Astrocyte (in vitro differentiated cells and primary cell): Measurements from ENCODE around the gene USP50. TPM values are rescaled to one million over a fixed set of nuclear protein-coding genes. Genes with fewer than 3 reads are reported as not detected.
"Not testable (repeated sequence)": the region's sequence is repeated elsewhere in the genome, so short reads cannot be mapped to it uniquely, and the experiment has no call there.

Experiments
- DNase-seq: peaks from one replicate; pipeline ENCODE4 v3.0.0-alpha.2; 2010; ENCODE audit warnings: low read depth
- FAIRE-seq: peaks from 2 replicates; lab custom pipeline; 2011; peaks lifted over from hg19 to GRCh38; lab: Jason Lieb, UNC
- H2AFZ ChIP-seq: 2 replicates; pipeline ENCODE4 v1.6.0; 2012; ENCODE audit warnings: low read depth, low read length, inconsistent platforms
- H3K27ac ChIP-seq: 2 replicates; pipeline ENCODE4 v1.5.1; 2011; ENCODE audit warnings: low read depth, low read length, inconsistent platforms
- H3K27me3 ChIP-seq: 2 replicates; pipeline ENCODE4 v1.6.0; 2011; ENCODE audit warnings: low read length, inconsistent platforms; ENCODE audit not compliant: insufficient read depth
- H3K36me3 ChIP-seq: 2 replicates; pipeline ENCODE4 v1.5.1; 2011; ENCODE audit warnings: low read length, inconsistent platforms; ENCODE audit not compliant: insufficient read depth
- H3K4me1 ChIP-seq: 2 replicates; pipeline ENCODE4 v1.5.1; 2011; ENCODE audit warnings: low read length, inconsistent platforms; ENCODE audit not compliant: insufficient read depth
- H3K4me2 ChIP-seq: 2 replicates; pipeline ENCODE4 v1.6.0; 2012; ENCODE audit warnings: low read length, inconsistent platforms
- H3K4me3 ChIP-seq: 2 replicates; pipeline ENCODE4 v1.5.1; 2011; ENCODE audit warnings: low read depth, mild to moderate bottlenecking, low read length, inconsistent platforms; ENCODE audit not compliant: insufficient read depth
- H3K79me2 ChIP-seq: 2 replicates; pipeline ENCODE4 v1.6.0; 2012; ENCODE audit warnings: mild to moderate bottlenecking, low read length, inconsistent platforms; ENCODE audit not compliant: insufficient read depth
- H3K9ac ChIP-seq: 2 replicates; pipeline ENCODE4 v1.6.0; 2012; ENCODE audit warnings: mild to moderate bottlenecking, low read length, inconsistent platforms
- H3K9me3 ChIP-seq: 2 replicates; pipeline ENCODE4 v1.5.1; 2012; ENCODE audit warnings: low read depth, mild to moderate bottlenecking, low read length, inconsistent platforms; ENCODE audit not compliant: insufficient read depth
- H4K20me1 ChIP-seq: 2 replicates; pipeline ENCODE4 v1.6.0; 2012; ENCODE audit warnings: low read length, inconsistent platforms; ENCODE audit not compliant: insufficient read depth
- H3K27ac Mint-ChIP-seq: one replicate; pipeline ENCODE4 v1.8.0; 2021; ENCODE audit warnings: mild to moderate bottlenecking, mixed read lengths; ENCODE audit not compliant: unreplicated experiment
- H3K27me3 Mint-ChIP-seq: one replicate; pipeline ENCODE4 v1.8.0; 2021; ENCODE audit warnings: low read depth, mixed read lengths; ENCODE audit not compliant: unreplicated experiment
- H3K36me3 Mint-ChIP-seq: one replicate; pipeline ENCODE4 v1.8.0; 2021; ENCODE audit warnings: low read depth, mixed read lengths; ENCODE audit not compliant: unreplicated experiment
- H3K4me1 Mint-ChIP-seq: one replicate; pipeline ENCODE4 v1.8.0; 2021; ENCODE audit warnings: low read depth, mixed read lengths; ENCODE audit not compliant: unreplicated experiment
- H3K4me3 Mint-ChIP-seq: one replicate; pipeline ENCODE4 v1.8.0; 2021; ENCODE audit warnings: mild to moderate bottlenecking, moderate library complexity, mixed read lengths; ENCODE audit not compliant: unreplicated experiment
- H3K9me3 Mint-ChIP-seq: one replicate; pipeline ENCODE4 v1.8.0; 2021; ENCODE audit warnings: mild to moderate bottlenecking, mixed read lengths; ENCODE audit not compliant: unreplicated experiment
- CTCF ChIP-seq: IDR thresholded peaks from 2 replicates; pipeline ENCODE4 v1.5.1; 2011; ENCODE audit warnings: low read depth, mild to moderate bottlenecking, inconsistent platforms, low read length, moderate library complexity; ENCODE audit not compliant: insufficient read depth
- EZH2 ChIP-seq: IDR thresholded peaks from 2 replicates; pipeline ENCODE4 v1.6.1; 2012; ENCODE audit warnings: mild to moderate bottlenecking, low read length, inconsistent platforms; ENCODE audit not compliant: insufficient read depth
- total RNA-seq: library from RNA; stranded (reverse); gene quantifications from 2 replicates; pipeline ENCODE4 v1.2.1, GENCODE V29; 2021

Gene USP50
- total RNA-seq, 1 donor from 2014 or later: 0.34 TPM

- no peaks in the 10 kb centered on the region for H3K27me3 ChIP-seq
- DNase-seq (no peak), FAIRE-seq (no peak)
- H3K4me3 ChIP-seq: no peak overlapping the region
- Mint-ChIP-seq H3K27ac (no peak overlapping the region), H3K27me3 (no peaks in the 10 kb centered on the region), H3K4me3 (no peak overlapping the region), H3K4me1 (no peaks in the 10 kb centered on the region), H3K9me3 (no peaks in the 10 kb centered on the region), H3K36me3 (peaks cover 6% of the 10 kb centered on the region)
- TF ChIP-seq EZH2 (no peak), CTCF (no peak)
- no peak overlapping the region for H2AFZ ChIP-seq
- H3K4me2 ChIP-seq: no peak overlapping the region
- no peak overlapping the region for H3K9ac ChIP-seq
- H3K79me2 ChIP-seq: no peaks in the 10 kb centered on the region
- no peak overlapping the region for H3K27ac ChIP-seq
- no peaks in the 10 kb centered on the region for H3K9me3 ChIP-seq
- H4K20me1 ChIP-seq: no peaks in the 10 kb centered on the region
- peaks cover 51% of the 10 kb centered on the region for H3K36me3 ChIP-seq
- no peaks in the 10 kb centered on the region for H3K4me1 ChIP-seq
These were observed 43.8 kb upstream of the USP50 start for GRCh38 chr15:50590288-50590687.

GRCh38 chr15:50577492-50577891, 31.0 kb upstream of the USP50 start:
- H3K9me3 Mint-ChIP-seq: no peaks in the 10 kb centered on the region
- Histone ChIP-seq H3K9ac (no peak overlapping the region), H3K4me1 (no peaks in the 10 kb centered on the region), H3K4me2 (no peak overlapping the region), H3K9me3 (no peaks in the 10 kb centered on the region), H3K4me3 (no peak overlapping the region), H2AFZ (no peak overlapping the region), H3K27ac (no peak overlapping the region), H3K79me2 (no peaks in the 10 kb centered on the region), H3K27me3 (no peaks in the 10 kb centered on the region), H3K36me3 (peaks cover 39% of the 10 kb centered on the region), H4K20me1 (no peaks in the 10 kb centered on the region)
- DNase-seq (no peak), FAIRE-seq (no peak)
- H3K4me1 Mint-ChIP-seq: peaks cover 4% of the 10 kb centered on the region
- TF ChIP-seq EZH2 (no peak), CTCF (no peak)
- peaks cover 3% of the 10 kb centered on the region for H3K36me3 Mint-ChIP-seq
- no peak overlapping the region for H3K4me3 Mint-ChIP-seq
- no peaks in the 10 kb centered on the region for H3K27me3 Mint-ChIP-seq
- H3K27ac Mint-ChIP-seq: no peak overlapping the region

- H3K4me3 Mint-ChIP-seq: no peak overlapping the region
- H3K36me3 Mint-ChIP-seq: peaks cover 2% of the 10 kb centered on the region
- FAIRE-seq (no peak), DNase-seq (no peak)
- Histone ChIP-seq H3K36me3 (peaks cover 41% of the 10 kb centered on the region), H2AFZ (no peak overlapping the region), H3K9ac (no peak overlapping the region), H3K27me3 (no peaks in the 10 kb centered on the region), H3K4me2 (no peak overlapping the region), H3K9me3 (no peaks in the 10 kb centered on the region), H3K79me2 (no peaks in the 10 kb centered on the region), H3K27ac (no peak overlapping the region), H3K4me1 (no peaks in the 10 kb centered on the region), H4K20me1 (no peaks in the 10 kb centered on the region), H3K4me3 (no peak overlapping the region)
- no peaks in the 10 kb centered on the region for H3K9me3 Mint-ChIP-seq
- H3K27ac Mint-ChIP-seq: no peak overlapping the region
- TF ChIP-seq CTCF (no peak), EZH2 (no peak)
- peaks cover 4% of the 10 kb centered on the region for H3K4me1 Mint-ChIP-seq
- H3K27me3 Mint-ChIP-seq: no peaks in the 10 kb centered on the region
These were observed 29.7 kb upstream of the USP50 start for GRCh38 chr15:50576166-50576565.

- H3K27ac Mint-ChIP-seq, H3K27ac ChIP-seq, H3K4me1 ChIP-seq, H3K9me3 ChIP-seq, H3K79me2 ChIP-seq, H2AFZ ChIP-seq, H3K4me3 Mint-ChIP-seq, H3K9me3 Mint-ChIP-seq, DNase-seq, H3K4me1 Mint-ChIP-seq, H3K36me3 Mint-ChIP-seq, H4K20me1 ChIP-seq, H3K9ac ChIP-seq, H3K27me3 ChIP-seq, H3K27me3 Mint-ChIP-seq, FAIRE-seq, H3K4me2 ChIP-seq, H3K4me3 ChIP-seq: not testable (repeated sequence)
- H3K36me3 ChIP-seq: peaks cover 42% of the 10 kb centered on the region
These were observed 27.4 kb upstream of the USP50 start for GRCh38 chr15:50573842-50574241.
